Coronary artery (tissue), 2 donors: ENCODE data around the gene MAPK14.

Experiments used
- DNase-seq: peaks from one replicate; pipeline ENCODE4 v3.0.0-alpha.2; 2017; ENCODE audit warnings: low spot score
- H3K27ac ChIP-seq, 2 donors: fragments of 200-600 bp; sonication (generic); one replicate each; pipeline ENCODE4 v1.5.1; 2016 to 2019
- H3K4me3 ChIP-seq: fragments of 200-600 bp; sonication (generic); 2 replicates; pipeline ENCODE4 v1.5.1; 2016; ENCODE audit warnings: mild to moderate bottlenecking, moderate library complexity
- CTCF ChIP-seq: fragments of 200-600 bp; sonication (generic); IDR thresholded peaks from one replicate; pipeline ENCODE4 v1.5.1; 2019; ENCODE audit warnings: antibody characterized with exemption

Gene MAPK14

GRCh38 chr6:36136034-36136433 lies 108.4 kb downstream of the MAPK14 start:
- no peak for TF ChIP-seq CTCF
- Histone ChIP-seq H3K4me3 (no peak overlapping the region), H3K27ac (no peak overlapping the region)
- DNase-seq = no peak

GRCh38 chr6:36136551-36136950 lies 108.9 kb downstream of the MAPK14 start:
- no peak for DNase-seq
- Histone ChIP-seq H3K4me3 (no peak overlapping the region), H3K27ac (no peak overlapping the region)
- no peak for TF ChIP-seq CTCF

GRCh38 chr6:36138667-36139066 lies 111.1 kb downstream of the MAPK14 start:
- Histone ChIP-seq H3K27ac (no peak overlapping the region), H3K4me3 (no peak overlapping the region)
- DNase-seq = no peak
- no peak for TF ChIP-seq CTCF

- H3K27ac ChIP-seq = no peak overlapping the region
- TF ChIP-seq CTCF = no peak
- no peak overlapping the region for H3K4me3 ChIP-seq
- DNase-seq = no peak
Observed at GRCh38 chr6:36139431-36139830, 111.8 kb downstream of the MAPK14 start.

- TF ChIP-seq CTCF = no peak
- H3K27ac ChIP-seq = no peak overlapping the region
- DNase-seq = no peak
- no peak overlapping the region for H3K4me3 ChIP-seq
Observed at GRCh38 chr6:36139991-36140710, 112.5 kb downstream of the MAPK14 start.

GRCh38 chr6:36141091-36141490 lies 113.5 kb downstream of the MAPK14 start:
- TF ChIP-seq CTCF = no peak
- DNase-seq = no peak
- Histone ChIP-seq H3K4me3 (no peak overlapping the region), H3K27ac (no peak overlapping the region)

GRCh38 chr6:36141961-36142360 lies 114.4 kb downstream of the MAPK14 start:
- no peak for DNase-seq
- H3K27ac ChIP-seq = no peak overlapping the region
- TF ChIP-seq CTCF = no peak
- H3K4me3 ChIP-seq = no peak overlapping the region
